ENCODE measurements around the gene GSN.

The GSN gene

DNA sequence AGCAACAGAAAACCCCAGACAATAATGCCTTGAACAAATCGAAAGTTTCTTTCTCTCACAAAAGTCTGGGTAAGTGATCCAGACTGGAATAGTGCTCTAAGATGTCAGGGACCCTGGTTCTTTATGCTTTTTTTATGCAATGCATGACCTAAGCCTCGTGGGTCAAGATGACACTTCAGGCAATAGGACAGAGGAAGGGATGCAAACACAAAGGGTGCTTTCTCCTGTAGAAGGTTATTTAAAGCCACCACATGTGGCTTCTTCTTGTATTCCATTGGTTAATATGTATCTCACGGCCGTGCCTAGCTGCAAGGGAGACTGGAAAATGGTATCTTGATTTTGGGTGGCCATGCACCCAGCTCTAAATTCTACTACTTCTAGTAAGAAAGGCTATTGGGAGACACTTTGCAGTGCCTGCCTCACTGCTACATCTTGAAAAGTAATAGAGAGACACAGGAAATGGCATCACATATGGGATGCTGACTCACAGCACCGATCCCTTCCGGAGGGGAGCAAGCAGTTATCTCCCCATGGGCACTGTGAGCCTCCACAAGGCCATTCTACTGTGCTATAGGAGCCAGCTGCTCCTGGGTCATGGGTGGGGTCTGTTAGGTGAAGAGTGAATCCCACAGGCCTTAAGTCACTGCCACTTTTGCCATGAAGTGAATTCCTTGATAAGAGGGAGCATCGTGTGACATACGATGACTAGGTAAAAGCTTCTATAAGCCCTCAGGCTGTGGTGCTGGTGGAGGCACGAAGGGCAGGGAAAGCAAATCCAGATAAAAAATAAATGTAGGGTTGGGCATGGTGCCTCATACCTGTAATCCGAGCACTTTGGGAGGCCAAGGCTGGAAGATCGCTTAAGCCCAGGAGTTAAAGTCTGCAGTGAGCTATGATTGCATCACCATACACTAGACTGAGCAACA is 33.8 kb upstream of the GSN start:
- Histone ChIP-seq H3K27me3 (no peaks in the 10 kb centered on the region), H3K4me3 (ENCODE audit: low read depth, low read length) (no peak overlapping the region), H3K36me3 (no peaks in the 10 kb centered on the region), H3K9me3 (no peaks in the 10 kb centered on the region), H3K4me1 (no peaks in the 10 kb centered on the region)
- TF ChIP-seq, protein P1, sequence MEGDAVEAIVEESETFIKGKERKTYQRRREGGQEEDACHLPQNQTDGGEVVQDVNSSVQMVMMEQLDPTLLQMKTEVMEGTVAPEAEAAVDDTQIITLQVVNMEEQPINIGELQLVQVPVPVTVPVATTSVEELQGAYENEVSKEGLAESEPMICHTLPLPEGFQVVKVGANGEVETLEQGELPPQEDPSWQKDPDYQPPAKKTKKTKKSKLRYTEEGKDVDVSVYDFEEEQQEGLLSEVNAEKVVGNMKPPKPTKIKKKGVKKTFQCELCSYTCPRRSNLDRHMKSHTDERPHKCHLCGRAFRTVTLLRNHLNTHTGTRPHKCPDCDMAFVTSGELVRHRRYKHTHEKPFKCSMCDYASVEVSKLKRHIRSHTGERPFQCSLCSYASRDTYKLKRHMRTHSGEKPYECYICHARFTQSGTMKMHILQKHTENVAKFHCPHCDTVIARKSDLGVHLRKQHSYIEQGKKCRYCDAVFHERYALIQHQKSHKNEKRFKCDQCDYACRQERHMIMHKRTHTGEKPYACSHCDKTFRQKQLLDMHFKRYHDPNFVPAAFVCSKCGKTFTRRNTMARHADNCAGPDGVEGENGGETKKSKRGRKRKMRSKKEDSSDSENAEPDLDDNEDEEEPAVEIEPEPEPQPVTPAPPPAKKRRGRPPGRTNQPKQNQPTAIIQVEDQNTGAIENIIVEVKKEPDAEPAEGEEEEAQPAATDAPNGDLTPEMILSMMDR (IDR thresholded peaks at IDR 0.05; ENCODE audit: low read depth, low read length) = no peak
- DNase-seq = peak; percentile 20

DNA sequence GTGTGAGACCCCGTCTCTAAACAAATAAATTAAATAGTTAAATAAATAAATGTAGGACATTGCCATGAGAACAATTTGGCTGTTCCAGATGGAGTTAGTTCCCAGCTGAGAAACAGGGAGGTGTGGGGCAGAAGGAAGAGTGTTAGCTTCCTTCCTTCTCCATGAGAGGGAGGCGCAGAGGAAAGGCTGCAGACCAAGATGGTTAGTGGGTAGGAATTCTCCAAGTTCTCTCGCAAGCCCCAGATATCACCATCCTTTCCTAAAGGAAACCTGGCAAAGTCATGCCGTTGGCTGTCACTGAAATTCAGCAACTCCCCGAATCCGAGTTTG is 33.2 kb upstream of the GSN start:
- no peaks in the 10 kb centered on the region for H3K36me3 ChIP-seq

GRCh38 chr9:121235512-121235911 is 32.5 kb upstream of the GSN start:
- TF ChIP-seq, protein P1 (IDR thresholded peaks at IDR 0.05; ENCODE audit: low read depth, low read length) = no peak
- no peak for DNase-seq

More for the DNA sequence above, 33.2 kb upstream of the GSN start:
- no peak for DNase-seq
- Histone ChIP-seq H3K4me1 (no peaks in the 10 kb centered on the region), H3K27me3 (no peaks in the 10 kb centered on the region), H3K9me3 (no peaks in the 10 kb centered on the region), H3K4me3 (ENCODE audit: low read depth, low read length) (no peak overlapping the region)
- TF ChIP-seq, protein P1 (IDR thresholded peaks at IDR 0.05; ENCODE audit: low read depth, low read length) = no peak

GRCh38 chr9:121237916-121238315 is 30.0 kb upstream of the GSN start:
- Histone ChIP-seq H3K4me3 (ENCODE audit: low read depth, low read length) (no peak overlapping the region), H3K9me3 (no peaks in the 10 kb centered on the region; the same call in 1 of the 2 replicates), H3K4me1 (no peaks in the 10 kb centered on the region), H3K36me3 (no peaks in the 10 kb centered on the region), H3K27me3 (no peaks in the 10 kb centered on the region)
- no peak for DNase-seq
- TF ChIP-seq, protein P1 (IDR thresholded peaks at IDR 0.05; ENCODE audit: low read depth, low read length) = no peak

More at GRCh38 chr9:121235512-121235911, 32.5 kb upstream of the GSN start:
- H3K36me3 ChIP-seq = no peaks in the 10 kb centered on the region
- H3K4me1 ChIP-seq = no peaks in the 10 kb centered on the region
- no peaks in the 10 kb centered on the region for H3K9me3 ChIP-seq
- no peaks in the 10 kb centered on the region for H3K27me3 ChIP-seq
- no peak overlapping the region for H3K4me3 ChIP-seq (ENCODE audit: low read depth, low read length)

DNA sequence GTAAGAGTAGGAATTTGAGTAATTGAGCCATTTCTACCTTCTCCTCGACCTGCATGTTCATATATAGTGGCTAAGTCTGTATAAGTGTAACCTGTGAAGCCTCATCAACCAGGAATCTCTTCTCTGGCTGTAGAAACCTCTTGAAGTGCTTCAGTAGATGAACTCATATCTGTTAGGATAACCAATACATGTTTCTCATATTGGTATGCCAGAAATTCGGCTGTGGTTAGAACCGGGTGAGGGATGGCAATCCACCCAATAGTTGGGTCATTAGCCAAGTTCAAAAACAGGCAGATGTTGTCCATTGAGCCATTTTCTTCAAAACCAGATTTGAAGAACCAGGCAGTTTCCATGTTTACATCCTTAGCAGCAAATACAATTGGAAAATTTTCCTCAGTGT is 28.9 kb upstream of the GSN start:
- DNase-seq = no peak
- Histone ChIP-seq H3K9me3 (no peaks in the 10 kb centered on the region; the same call in 1 of the 2 replicates), H3K4me1 (no peaks in the 10 kb centered on the region), H3K27me3 (no peaks in the 10 kb centered on the region), H3K4me3 (ENCODE audit: low read depth, low read length) (no peak overlapping the region), H3K36me3 (no peaks in the 10 kb centered on the region)
- TF ChIP-seq, protein P1 (IDR thresholded peaks at IDR 0.05; ENCODE audit: low read depth, low read length) = no peak

DNA sequence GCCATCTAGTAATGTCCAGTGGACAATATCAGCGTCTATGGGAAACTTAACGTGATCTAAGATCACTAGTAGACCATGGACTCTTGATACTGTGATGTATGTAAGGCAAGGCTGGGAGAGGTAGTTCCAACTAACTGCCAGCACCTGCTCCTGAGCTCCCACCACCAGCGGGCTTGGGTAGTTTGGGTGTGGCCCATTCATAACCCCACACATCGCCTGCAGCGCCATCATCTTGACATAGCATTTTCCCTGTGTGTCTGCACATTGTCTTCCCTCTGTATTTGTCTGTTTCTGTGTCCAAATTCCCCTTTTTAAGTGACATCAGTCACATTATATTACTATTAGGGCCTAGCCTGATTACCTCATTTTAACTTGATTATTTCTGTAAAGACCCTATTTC is 28.1 kb upstream of the GSN start:
- H3K27me3 ChIP-seq = no peaks in the 10 kb centered on the region
- no peak for DNase-seq
- H3K9me3 ChIP-seq = no peaks in the 10 kb centered on the region; the same call in 1 of the 2 replicates
- no peaks in the 10 kb centered on the region for H3K36me3 ChIP-seq
- TF ChIP-seq, protein P1 (IDR thresholded peaks at IDR 0.05; ENCODE audit: low read depth, low read length) = no peak
- H3K4me3 ChIP-seq (ENCODE audit: low read depth, low read length) = no peak overlapping the region
- no peaks in the 10 kb centered on the region for H3K4me1 ChIP-seq
